Activated T-helper 17 cell treated with anti-CD3 and anti-CD28 coated beads, Interleukin-2, amount 50 U/mL, for 72 hours (primary cell): ENCODE data around the gene B4GALNT1. TPM values are rescaled to one million over a fixed set of nuclear protein-coding genes. Genes with fewer than 3 reads are reported as not detected.
"Not testable (repeated sequence)": the region's sequence is repeated elsewhere in the genome, so short reads cannot be mapped to it uniquely, and the experiment has no call there.

Source experiments
- ATAC-seq: fragments of 150-1000 bp; cut with Tn5 transposase; replicated peaks from 2 replicates; pipeline ENCODE4 v1.10.0; 2021; ENCODE audit warnings: mild to moderate bottlenecking, moderate library complexity
- H3K27ac Mint-ChIP-seq: one replicate; pipeline ENCODE4 v1.8.0; 2022; ENCODE audit warnings: mixed read lengths
- H3K27me3 Mint-ChIP-seq: one replicate; pipeline ENCODE4 v1.8.0; 2022; ENCODE audit warnings: mixed read lengths
- H3K36me3 Mint-ChIP-seq: one replicate; pipeline ENCODE4 v1.8.0; 2022; ENCODE audit warnings: low read depth, mild to moderate bottlenecking, mixed read lengths
- H3K4me1 Mint-ChIP-seq: one replicate; pipeline ENCODE4 v1.8.0; 2022; ENCODE audit warnings: mixed read lengths
- H3K4me3 Mint-ChIP-seq: one replicate; pipeline ENCODE4 v1.8.0; 2022; ENCODE audit warnings: mild to moderate bottlenecking, mixed read lengths
- H3K9me3 Mint-ChIP-seq: one replicate; pipeline ENCODE4 v1.8.0; 2022; ENCODE audit warnings: mixed read lengths
- total RNA-seq, 2 donors: library from RNA; stranded (reverse); gene quantifications; one replicate each; pipeline ENCODE4 v1.2.3, GENCODE V29; 2022

B4GALNT1 gene
- total RNA-seq, 2 donors from 2014 or later, result 1.5 to 3.7 TPM

- not testable (repeated sequence) for H3K4me3 Mint-ChIP-seq, H3K27ac Mint-ChIP-seq, H3K9me3 Mint-ChIP-seq, ATAC-seq, H3K36me3 Mint-ChIP-seq, H3K4me1 Mint-ChIP-seq, H3K27me3 Mint-ChIP-seq
Observed at GRCh38 chr12:57646659-57647049, 13.7 kb upstream of the B4GALNT1 start.

GRCh38 chr12:57645990-57646658, 13.1 kb upstream of the B4GALNT1 start:
- not testable (repeated sequence) for H3K27me3 Mint-ChIP-seq, H3K4me1 Mint-ChIP-seq, H3K27ac Mint-ChIP-seq, H3K9me3 Mint-ChIP-seq, H3K4me3 Mint-ChIP-seq, H3K36me3 Mint-ChIP-seq, ATAC-seq

DNA sequence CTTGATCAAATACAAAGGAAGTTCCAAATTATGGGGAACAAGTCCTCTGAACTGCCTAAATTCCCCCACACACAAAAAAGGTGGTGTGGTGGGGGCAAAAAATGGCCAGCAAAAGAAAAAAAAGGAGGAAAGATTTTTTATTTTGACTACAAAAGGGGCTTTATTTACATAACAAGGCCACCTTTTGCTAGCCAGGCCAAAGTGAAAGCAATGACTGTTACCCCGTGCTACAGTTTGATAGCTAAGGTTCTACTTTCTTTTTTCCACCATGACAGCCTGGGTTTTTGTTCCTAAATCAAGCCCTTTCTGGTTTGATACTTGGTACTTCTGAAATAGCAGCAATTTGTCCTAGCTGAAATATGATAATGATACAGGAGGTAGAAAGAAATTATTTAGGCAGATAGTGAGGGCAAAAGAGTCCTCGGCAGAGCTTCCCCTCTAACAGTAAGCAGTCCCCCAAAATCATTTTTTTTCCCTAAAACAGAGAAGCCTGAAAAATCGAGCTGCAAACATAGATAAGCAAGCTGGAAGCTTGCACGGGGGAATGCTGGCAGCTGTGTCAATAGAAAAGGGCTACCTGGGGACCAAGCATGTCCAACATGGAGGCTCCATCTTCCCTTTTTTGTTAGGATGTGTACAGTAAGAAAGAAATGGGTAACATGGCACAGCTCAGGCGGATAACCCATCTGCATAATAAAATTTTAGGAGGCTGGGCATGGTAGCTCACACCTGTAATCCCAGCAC, 8.9 kb upstream of the B4GALNT1 start:
- H3K27ac Mint-ChIP-seq, result no peak overlapping the region

GRCh38 chr12:57640175-57641042, 7.4 kb upstream of the B4GALNT1 start:
- Mint-ChIP-seq H3K4me1 (no peaks in the 10 kb centered on the region), H3K27me3 (peaks cover 13% of the 10 kb centered on the region), H3K4me3 (no peak overlapping the region), H3K9me3 (no peaks in the 10 kb centered on the region), H3K27ac (no peak overlapping the region), H3K36me3 (no peaks in the 10 kb centered on the region)
- ATAC-seq, result no peak

More for the DNA sequence above, 8.9 kb upstream of the B4GALNT1 start:
- no peak overlapping the region for H3K4me3 Mint-ChIP-seq
- no peaks in the 10 kb centered on the region for H3K9me3 Mint-ChIP-seq
- H3K36me3 Mint-ChIP-seq, result no peaks in the 10 kb centered on the region
- no peak for ATAC-seq
- H3K4me1 Mint-ChIP-seq, result no peaks in the 10 kb centered on the region
- peaks cover 13% of the 10 kb centered on the region for H3K27me3 Mint-ChIP-seq

- Mint-ChIP-seq H3K4me3 (no peak overlapping the region), H3K27me3 (peaks cover 19% of the 10 kb centered on the region), H3K27ac (no peak overlapping the region), H3K4me1 (no peaks in the 10 kb centered on the region), H3K9me3 (no peaks in the 10 kb centered on the region), H3K36me3 (no peaks in the 10 kb centered on the region)
- no peak for ATAC-seq
Observed at GRCh38 chr12:57638096-57638495, 5.1 kb upstream of the B4GALNT1 start.

GRCh38 chr12:57637364-57637763, 4.4 kb upstream of the B4GALNT1 start:
- Mint-ChIP-seq H3K9me3 (no peaks in the 10 kb centered on the region), H3K4me3 (no peak overlapping the region), H3K27me3 (peaks cover 19% of the 10 kb centered on the region), H3K36me3 (no peaks in the 10 kb centered on the region), H3K4me1 (no peaks in the 10 kb centered on the region), H3K27ac (no peak overlapping the region)
- ATAC-seq, result no peak

GRCh38 chr12:57636731-57637130, 3.7 kb upstream of the B4GALNT1 start:
- peaks cover 21% of the 10 kb centered on the region for H3K27me3 Mint-ChIP-seq
- H3K4me3 Mint-ChIP-seq, H3K36me3 Mint-ChIP-seq: not testable (repeated sequence)

DNA sequence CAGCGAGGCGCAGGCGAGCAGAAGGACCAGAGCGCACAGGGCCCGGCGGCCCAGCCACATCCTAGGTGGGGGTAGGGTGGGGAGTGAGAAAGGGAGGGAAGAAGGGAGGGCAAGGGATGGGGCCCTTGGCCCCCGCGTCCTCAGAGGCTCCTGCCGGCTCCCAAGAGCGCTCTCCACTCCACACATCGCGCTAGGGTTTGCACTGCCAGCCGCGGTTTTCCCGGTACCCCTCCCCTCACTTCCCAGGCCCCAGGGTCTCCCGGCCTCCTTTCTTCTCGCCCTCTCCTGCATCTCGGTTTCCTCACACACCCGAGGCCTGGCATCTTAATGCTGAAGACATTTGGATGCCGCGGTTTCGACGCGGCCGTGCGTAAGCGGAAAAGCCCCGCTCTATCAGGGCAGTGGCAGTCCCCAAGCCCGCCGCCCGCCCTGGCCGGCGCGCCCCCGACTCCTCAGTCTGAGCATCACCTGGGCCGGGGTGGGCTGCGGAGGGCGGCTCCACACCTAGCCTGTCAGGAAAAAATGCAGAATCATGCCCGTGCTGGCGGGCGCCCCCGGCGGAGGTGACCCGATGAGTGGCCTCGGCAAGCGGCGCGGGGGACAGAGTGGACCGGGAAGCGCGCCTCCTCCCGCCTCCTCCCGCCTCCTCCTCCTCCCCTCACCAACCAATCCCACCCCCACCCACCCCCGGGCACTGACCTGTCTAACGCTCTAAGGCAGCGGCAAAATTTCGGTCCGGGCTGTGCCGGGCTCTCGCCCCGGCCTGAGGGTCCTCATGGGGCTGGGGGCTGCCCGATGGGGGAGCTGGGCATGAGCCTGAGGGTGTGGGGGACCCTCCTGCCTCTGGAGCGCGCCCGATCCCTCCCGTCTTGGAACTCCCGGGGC, 686 bp downstream of the B4GALNT1 start:
- peak; percentile 50 for ATAC-seq
- no peak overlapping the region for H3K27ac Mint-ChIP-seq
- H3K4me3 Mint-ChIP-seq, result peak overlapping the region; percentile 76
- no peaks in the 10 kb centered on the region for H3K9me3 Mint-ChIP-seq
- H3K36me3 Mint-ChIP-seq, result no peaks in the 10 kb centered on the region
- peaks cover 36% of the 10 kb centered on the region for H3K27me3 Mint-ChIP-seq
- H3K4me1 Mint-ChIP-seq, result no peaks in the 10 kb centered on the region

More at GRCh38 chr12:57636731-57637130, 3.7 kb upstream of the B4GALNT1 start:
- H3K4me1 Mint-ChIP-seq, H3K9me3 Mint-ChIP-seq, H3K27ac Mint-ChIP-seq, ATAC-seq: not testable (repeated sequence)

DNA sequence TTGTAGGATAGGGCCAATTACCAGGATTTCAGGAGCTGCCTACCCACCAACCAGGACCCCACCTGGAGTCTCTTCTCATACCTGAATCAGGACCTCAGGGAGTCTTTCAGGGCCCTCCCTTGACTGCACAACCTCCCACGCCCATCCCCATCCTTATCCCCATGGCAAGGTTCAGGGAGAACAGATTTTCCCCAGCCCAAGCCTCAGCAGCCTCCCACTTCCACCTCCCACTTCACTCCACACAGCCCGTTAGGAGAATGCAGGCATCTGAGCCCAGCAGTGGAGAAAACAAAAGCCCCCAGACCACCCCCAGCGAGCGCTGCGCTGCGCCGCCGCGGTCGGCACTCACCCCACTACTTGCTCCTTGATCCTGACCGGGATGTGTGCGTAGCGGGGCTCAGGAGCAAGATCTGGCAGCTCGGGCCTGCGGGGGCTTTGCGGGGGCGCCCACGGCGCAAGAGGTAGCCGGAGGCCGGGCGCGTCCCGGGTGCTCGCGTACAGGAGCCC, 1.4 kb downstream of the B4GALNT1 start:
- peak overlapping the region; percentile 76 for H3K4me3 Mint-ChIP-seq
- no peaks in the 10 kb centered on the region for H3K4me1 Mint-ChIP-seq
- no peak overlapping the region for H3K27ac Mint-ChIP-seq
- ATAC-seq, result no peak
- no peaks in the 10 kb centered on the region for H3K9me3 Mint-ChIP-seq
- no peaks in the 10 kb centered on the region for H3K36me3 Mint-ChIP-seq
- H3K27me3 Mint-ChIP-seq, result peaks cover 42% of the 10 kb centered on the region

- H3K9me3 Mint-ChIP-seq, result no peaks in the 10 kb centered on the region
- no peak for ATAC-seq
Observed at GRCh38 chr12:57630891-57631433, 2.0 kb downstream of the B4GALNT1 start.

GRCh38 chr12:57629897-57630471, 3.0 kb downstream of the B4GALNT1 start:
- no peak for ATAC-seq
- H3K27ac Mint-ChIP-seq, result no peak overlapping the region
- no peaks in the 10 kb centered on the region for H3K4me1 Mint-ChIP-seq
- no peaks in the 10 kb centered on the region for H3K36me3 Mint-ChIP-seq
- peaks cover 57% of the 10 kb centered on the region for H3K27me3 Mint-ChIP-seq
- no peaks in the 10 kb centered on the region for H3K9me3 Mint-ChIP-seq
- no peak overlapping the region for H3K4me3 Mint-ChIP-seq

More at GRCh38 chr12:57630891-57631433, 2.0 kb downstream of the B4GALNT1 start:
- Mint-ChIP-seq H3K27me3 (peaks cover 49% of the 10 kb centered on the region), H3K27ac (no peak overlapping the region), H3K4me1 (no peaks in the 10 kb centered on the region), H3K36me3 (no peaks in the 10 kb centered on the region), H3K4me3 (peak overlapping the region; percentile 76)

- Mint-ChIP-seq H3K27ac (no peak overlapping the region), H3K27me3 (peaks cover 67% of the 10 kb centered on the region), H3K4me3 (no peak overlapping the region), H3K9me3 (no peaks in the 10 kb centered on the region), H3K36me3 (no peaks in the 10 kb centered on the region), H3K4me1 (no peaks in the 10 kb centered on the region)
- ATAC-seq, result no peak
Observed at GRCh38 chr12:57628280-57629191, 4.5 kb downstream of the B4GALNT1 start.
